NT2/D1 (cell line): ENCODE results near the gene LIPF.

Experiments
- YY1 ChIP-seq: IDR thresholded peaks from 2 replicates; pipeline ENCODE4 v1.6.1; 2011; ENCODE audit not compliant: insufficient read length, insufficient read depth
- ZNF274 ChIP-seq: IDR thresholded peaks from 2 replicates; pipeline ENCODE4 v1.6.1; 2011; ENCODE audit warnings: mild to moderate bottlenecking, low read depth, low read length

GRCh38 chr10:88728107-88728763 is 64.0 kb downstream of the LIPF start:
- TF ChIP-seq ZNF274, result no peak
- no peak for TF ChIP-seq YY1
